ENCODE data around the gene LEF1. TPM values are rescaled to one million over a fixed set of nuclear protein-coding genes. Genes with fewer than 3 reads are reported as not detected.
A peak's percentile ranks its signal among the peaks of the same experiment; 100 is the strongest.

LEF1 gene
- total RNA-seq, 3 donors from 2014 or later, result 2.6 to 7.6 (median 7.2) TPM

DNA sequence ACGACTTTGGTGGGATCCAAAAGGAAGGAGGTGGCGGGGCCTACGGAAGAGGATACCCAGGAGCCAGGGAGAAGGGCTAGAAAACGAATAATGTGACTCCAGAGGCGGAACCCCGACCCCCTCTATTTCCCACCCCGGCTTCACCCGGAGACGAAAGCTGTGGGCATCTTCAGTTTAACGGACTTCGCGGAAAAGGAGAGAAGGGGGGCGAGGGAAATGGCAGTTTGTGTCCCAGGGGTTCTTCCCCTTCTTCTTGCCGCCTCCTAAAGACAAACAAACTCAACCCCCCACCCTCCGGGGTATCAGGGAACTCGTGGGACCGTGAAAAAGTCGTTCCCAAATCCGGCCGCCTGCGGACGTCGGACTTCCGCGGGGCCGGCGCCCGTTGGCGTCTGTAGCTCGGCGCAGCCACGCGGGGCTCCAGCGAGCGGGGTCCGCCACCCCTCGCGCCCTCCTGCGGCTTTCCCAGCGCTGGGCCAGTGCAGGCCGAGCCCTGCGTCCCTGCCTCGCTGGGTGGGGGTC lies 3.6 kb upstream of the LEF1 start:
- no peak for DNase-seq (ENCODE audit: low spot score in 2 of 2)

GRCh38 chr4:108171339-108172230 lies 2.9 kb upstream of the LEF1 start:
- intact Hi-C loops (cut with DNase I; ENCODE audit: low total_unique reads), result no loop called here
- peaks cover 0 to 6% of the 10 kb centered on the region in 2 donors for H3K4me1 ChIP-seq
- no peaks in the 10 kb centered on the region for H3K36me3 ChIP-seq
- peaks cover 0 to 59% of the 10 kb centered on the region in 2 donors for H3K27me3 ChIP-seq
- DNase-seq (ENCODE audit: low spot score in 2 of 2), result no peak
- H3K27ac ChIP-seq, result peak overlapping the region in 1 of 2 donors; percentile 82
- TF ChIP-seq, protein P1, sequence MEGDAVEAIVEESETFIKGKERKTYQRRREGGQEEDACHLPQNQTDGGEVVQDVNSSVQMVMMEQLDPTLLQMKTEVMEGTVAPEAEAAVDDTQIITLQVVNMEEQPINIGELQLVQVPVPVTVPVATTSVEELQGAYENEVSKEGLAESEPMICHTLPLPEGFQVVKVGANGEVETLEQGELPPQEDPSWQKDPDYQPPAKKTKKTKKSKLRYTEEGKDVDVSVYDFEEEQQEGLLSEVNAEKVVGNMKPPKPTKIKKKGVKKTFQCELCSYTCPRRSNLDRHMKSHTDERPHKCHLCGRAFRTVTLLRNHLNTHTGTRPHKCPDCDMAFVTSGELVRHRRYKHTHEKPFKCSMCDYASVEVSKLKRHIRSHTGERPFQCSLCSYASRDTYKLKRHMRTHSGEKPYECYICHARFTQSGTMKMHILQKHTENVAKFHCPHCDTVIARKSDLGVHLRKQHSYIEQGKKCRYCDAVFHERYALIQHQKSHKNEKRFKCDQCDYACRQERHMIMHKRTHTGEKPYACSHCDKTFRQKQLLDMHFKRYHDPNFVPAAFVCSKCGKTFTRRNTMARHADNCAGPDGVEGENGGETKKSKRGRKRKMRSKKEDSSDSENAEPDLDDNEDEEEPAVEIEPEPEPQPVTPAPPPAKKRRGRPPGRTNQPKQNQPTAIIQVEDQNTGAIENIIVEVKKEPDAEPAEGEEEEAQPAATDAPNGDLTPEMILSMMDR (IDR thresholded peaks at IDR 0.05), result no peak
- TF ChIP-seq POLR2AphosphoS5 (IDR thresholded peaks at IDR 0.05) (no peak), POLR2A (IDR thresholded peaks at IDR 0.05) (no peak)
- H3K9me3 ChIP-seq, result no peaks in the 10 kb centered on the region
- peak overlapping the region in 2 of 3 donors; percentile 58 to 71 for H3K4me3 ChIP-seq

More for the DNA sequence above, 3.6 kb upstream of the LEF1 start:
- peaks cover 0 to 55% of the 10 kb centered on the region in 2 donors for H3K27me3 ChIP-seq
- no peak for TF ChIP-seq POLR2A (IDR thresholded peaks at IDR 0.05)
- no peak for TF ChIP-seq POLR2AphosphoS5 (IDR thresholded peaks at IDR 0.05)
- TF ChIP-seq, protein P1 (IDR thresholded peaks at IDR 0.05), result no peak
- H3K27ac ChIP-seq, result peak overlapping the region; percentile 72 to 82
- intact Hi-C loops (cut with DNase I; ENCODE audit: low total_unique reads), result no loop called here
- H3K4me3 ChIP-seq, result peak overlapping the region; percentile 54 to 71 (median 58)
- H3K36me3 ChIP-seq, result no peaks in the 10 kb centered on the region
- H3K4me1 ChIP-seq, result peaks cover 0 to 6% of the 10 kb centered on the region in 2 donors
- H3K9me3 ChIP-seq, result no peaks in the 10 kb centered on the region

GRCh38 chr4:108170631-108171338 lies 2.1 kb upstream of the LEF1 start:
- Histone ChIP-seq H3K9me3 (no peaks in the 10 kb centered on the region), H3K27ac (no peak overlapping the region), H3K4me1 (peaks cover 0 to 6% of the 10 kb centered on the region in 2 donors), H3K27me3 (peaks cover 0 to 67% of the 10 kb centered on the region in 2 donors), H3K36me3 (no peaks in the 10 kb centered on the region), H3K4me3 (no peak overlapping the region)
- TF ChIP-seq, protein P1 (IDR thresholded peaks at IDR 0.05), result no peak
- TF ChIP-seq POLR2A (IDR thresholded peaks at IDR 0.05) (no peak), POLR2AphosphoS5 (IDR thresholded peaks at IDR 0.05) (no peak)
- DNase-seq (ENCODE audit: low spot score in 2 of 2), result no peak
- intact Hi-C loops (cut with DNase I; ENCODE audit: low total_unique reads), result no loop called here

DNA sequence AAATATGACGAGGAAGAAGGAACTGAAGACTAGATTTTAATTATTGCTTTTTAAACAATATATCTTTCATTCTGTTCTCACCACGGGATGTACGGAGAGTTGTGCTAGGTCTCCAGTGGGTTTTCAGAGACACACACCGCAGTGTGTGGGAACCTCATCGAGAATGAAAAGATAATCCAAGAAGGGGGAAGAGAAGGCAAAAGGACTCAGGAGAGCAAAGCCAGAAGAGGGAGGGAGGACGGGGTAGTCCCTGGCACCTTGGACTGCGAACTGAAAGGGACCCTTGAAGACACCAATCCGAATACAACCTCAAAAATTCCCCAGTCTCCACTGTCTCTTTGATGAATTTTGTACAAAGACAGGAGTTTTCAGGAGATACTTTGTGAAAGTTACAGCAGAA lies 932 bp upstream of the LEF1 start:
- peaks cover 0 to 6% of the 10 kb centered on the region in 2 donors for H3K4me1 ChIP-seq
- peaks cover 0 to 78% of the 10 kb centered on the region in 2 donors for H3K27me3 ChIP-seq
- H3K4me3 ChIP-seq, result peak overlapping the region in 1 of 3 donors; percentile 62
- intact Hi-C loops (cut with DNase I; ENCODE audit: low total_unique reads), result no loop called here
- no peaks in the 10 kb centered on the region for H3K9me3 ChIP-seq
- no peak for DNase-seq (ENCODE audit: low spot score in 2 of 2)
- no peak for TF ChIP-seq POLR2AphosphoS5 (IDR thresholded peaks at IDR 0.05)
- H3K36me3 ChIP-seq, result no peaks in the 10 kb centered on the region
- no peak overlapping the region for H3K27ac ChIP-seq

- Histone ChIP-seq H3K9me3 (no peaks in the 10 kb centered on the region), H3K36me3 (no peaks in the 10 kb centered on the region), H3K27me3 (peaks cover 0 to 81% of the 10 kb centered on the region in 2 donors), H3K27ac (peak overlapping the region; percentile 45 to 53), H3K4me3 (peak overlapping the region; percentile 53 to 76 (median 62)), H3K4me1 (peaks cover 0 to 6% of the 10 kb centered on the region in 2 donors)
- TF ChIP-seq POLR2A (IDR thresholded peaks at IDR 0.05), result no peak
- TF ChIP-seq POLR2AphosphoS5 (IDR thresholded peaks at IDR 0.05), result no peak
- TF ChIP-seq, protein P1 (IDR thresholded peaks at IDR 0.05), result no peak
- no peak for DNase-seq (ENCODE audit: low spot score in 2 of 2)
- intact Hi-C loops (cut with DNase I; ENCODE audit: low total_unique reads), result no loop called here
Measured at GRCh38 chr4:108168160-108168670, 517 bp downstream of the LEF1 start.
